HEK293 (cell line): ENCODE results near the gene FXN.

ENCODE experiments used
- CTCF ChIA-PET: fragments of 350-600 bp; formaldehyde crosslinking; extraction: SDS; loops from one replicate; lab custom pipeline; 2021; ENCODE audit warnings: antibody characterized with exemption; lab: Yijun Ruan, JAX
- POLR2A ChIA-PET: fragments of 300-600 bp; formaldehyde crosslinking; extraction: SDS; loops from one replicate; lab custom pipeline; 2020; ENCODE audit warnings: antibody characterized with exemption, inconsistent platforms; lab: Yijun Ruan, JAX
- H3K27ac ChIP-seq: fragments of 200-500 bp; sonication (Bioruptor generic); 2 replicates; pipeline ENCODE4 v1.5.1; 2014; ENCODE audit warnings: low read depth, low read length, control low read depth, inconsistent platforms; ENCODE audit errors: extremely low read depth
- H3K36me3 ChIP-seq, 2 experiments: fragments of 200-500 bp in 1 of 2; sonication (Bioruptor generic) in 1 of 2; 1 replicate in 1 of 2; 2 replicates in 1 of 2; pipeline ENCODE4 v1.5.1; 2014 to 2017; ENCODE audit warnings: inconsistent platforms in 2 of 2, low read length in 2 of 2; ENCODE audit not compliant: control insufficient read depth in 2 of 2, insufficient read depth in 1 of 2
- H3K4me1 ChIP-seq: fragments of 200-500 bp; sonication (Bioruptor generic); 2 replicates; pipeline ENCODE4 v1.5.1; 2014; ENCODE audit warnings: mild to moderate bottlenecking, low read length, inconsistent platforms; ENCODE audit not compliant: control insufficient read depth, insufficient read depth
- H3K4me3 ChIP-seq: 2 replicates; pipeline ENCODE4 v1.5.1; 2011; ENCODE audit warnings: low read depth, mild to moderate bottlenecking, control low read depth, low read length, moderate library complexity
- H3K9me3 ChIP-seq: fragments of 200-500 bp; sonication (Bioruptor generic); 2 replicates; pipeline ENCODE4 v1.5.1; 2014; ENCODE audit warnings: low read depth, low read length, inconsistent platforms; ENCODE audit not compliant: control insufficient read depth, insufficient read depth
- GFI1B ChIP-seq: fragments of 450-650 bp; formaldehyde crosslinking; IDR thresholded peaks from 2 replicates; pipeline ENCODE4 v1.5.1; 2016; ENCODE audit warnings: missing biosample characterization, missing genetic modification characterization
- PRDM10 ChIP-seq: fragments of 450-650 bp; formaldehyde crosslinking; IDR thresholded peaks from 2 replicates; pipeline ENCODE4 v1.5.1; 2016; ENCODE audit warnings: missing biosample characterization, missing genetic modification characterization
- PRDM4 ChIP-seq: fragments of 450-650 bp; formaldehyde crosslinking; IDR thresholded peaks from 2 replicates; pipeline ENCODE4 v1.5.1; 2017; ENCODE audit warnings: missing biosample characterization, missing genetic modification characterization
- ZBTB8A ChIP-seq: fragments of 450-650 bp; formaldehyde crosslinking; IDR thresholded peaks from 2 replicates; pipeline ENCODE4 v1.5.1; 2016; ENCODE audit warnings: missing biosample characterization, missing genetic modification characterization
- ZFP3 ChIP-seq: fragments of 450-650 bp; formaldehyde crosslinking; IDR thresholded peaks from 2 replicates; pipeline ENCODE4 v1.5.1; 2016; ENCODE audit warnings: low read depth, missing biosample characterization, missing genetic modification characterization
- ZNF19 ChIP-seq: fragments of 450-650 bp; formaldehyde crosslinking; IDR thresholded peaks from 2 replicates; pipeline ENCODE4; 2016; ENCODE audit warnings: missing biosample characterization, missing genetic modification characterization, low read depth
- ZNF211 ChIP-seq: fragments of 450-650 bp; formaldehyde crosslinking; IDR thresholded peaks from 2 replicates; pipeline ENCODE4 v1.5.1; 2016; ENCODE audit warnings: low read depth, missing biosample characterization, missing genetic modification characterization
- ZNF350 ChIP-seq: fragments of 450-650 bp; formaldehyde crosslinking; IDR thresholded peaks from 2 replicates; pipeline ENCODE4 v1.5.0; 2017; ENCODE audit warnings: missing biosample characterization, mild to moderate bottlenecking, missing genetic modification characterization
- ZNF391 ChIP-seq: fragments of 450-650 bp; formaldehyde crosslinking; IDR thresholded peaks from 2 replicates; pipeline ENCODE4 v1.5.1; 2016; ENCODE audit warnings: low read depth, missing biosample characterization, missing genetic modification characterization, borderline replicate concordance
- ZNF423 ChIP-seq: fragments of 450-650 bp; formaldehyde crosslinking; IDR thresholded peaks from 2 replicates; pipeline ENCODE4 v1.5.1; 2016; ENCODE audit warnings: missing biosample characterization, missing genetic modification characterization
- ZNF426 ChIP-seq: fragments of 450-650 bp; formaldehyde crosslinking; IDR thresholded peaks from 2 replicates; pipeline ENCODE4 v1.5.1; 2017; ENCODE audit warnings: missing biosample characterization, missing genetic modification characterization, mild to moderate bottlenecking, inconsistent platforms, moderate library complexity
- ZNF433 ChIP-seq: fragments of 450-650 bp; formaldehyde crosslinking; IDR thresholded peaks from 2 replicates; pipeline ENCODE4 v1.5.1; 2016; ENCODE audit warnings: missing biosample characterization, missing genetic modification characterization, low read depth
- ZNF488 ChIP-seq: fragments of 450-650 bp; formaldehyde crosslinking; IDR thresholded peaks from 2 replicates; pipeline ENCODE4 v1.5.1; 2016; ENCODE audit warnings: missing biosample characterization, missing genetic modification characterization
- ZNF544 ChIP-seq: fragments of 450-650 bp; formaldehyde crosslinking; IDR thresholded peaks from 2 replicates; pipeline ENCODE4 v1.5.0; 2017; ENCODE audit warnings: missing biosample characterization, missing genetic modification characterization
- ZNF548 ChIP-seq: fragments of 450-650 bp; formaldehyde crosslinking; IDR thresholded peaks from 2 replicates; pipeline ENCODE4 v1.5.1; 2016; ENCODE audit warnings: missing biosample characterization, missing genetic modification characterization
- ZNF555 ChIP-seq: fragments of 450-650 bp; formaldehyde crosslinking; conservative IDR thresholded peaks from 2 replicates; pipeline ENCODE4 v1.5.1; 2017; ENCODE audit warnings: missing biosample characterization, mild to moderate bottlenecking, missing genetic modification characterization, inconsistent platforms
- ZNF585B ChIP-seq: fragments of 450-650 bp; formaldehyde crosslinking; IDR thresholded peaks from 2 replicates; pipeline ENCODE4 v1.5.1; 2016; ENCODE audit warnings: missing biosample characterization, missing genetic modification characterization
- ZNF654 ChIP-seq: fragments of 450-650 bp; formaldehyde crosslinking; IDR thresholded peaks from 2 replicates; pipeline ENCODE4 v1.5.1; 2016; ENCODE audit warnings: low read depth, missing biosample characterization, missing genetic modification characterization
- ZNF791 ChIP-seq: fragments of 450-650 bp; formaldehyde crosslinking; IDR thresholded peaks from 2 replicates; pipeline ENCODE4 v1.5.1; 2016; ENCODE audit warnings: missing biosample characterization, missing genetic modification characterization
- ZSCAN23 ChIP-seq: fragments of 450-650 bp; formaldehyde crosslinking; IDR thresholded peaks from 2 replicates; pipeline ENCODE4 v1.5.1; 2016; ENCODE audit warnings: missing biosample characterization, missing genetic modification characterization
- ZSCAN30 ChIP-seq: fragments of 450-650 bp; IDR thresholded peaks from 2 replicates; pipeline ENCODE4 v1.5.1; 2018; ENCODE audit warnings: missing biosample characterization, mild to moderate bottlenecking, missing genetic modification characterization, moderate library complexity
- ZSCAN5A ChIP-seq: fragments of 450-650 bp; formaldehyde crosslinking; IDR thresholded peaks from 2 replicates; pipeline ENCODE4 v1.5.1; 2016; ENCODE audit warnings: missing biosample characterization, missing genetic modification characterization

Gene FXN

GRCh38 chr9:69065660-69066059 lies 30.1 kb downstream of the FXN start (continued):
- TF ChIP-seq ZSCAN5A (tag by site-specific recombination) (no peak), ZNF391 (tag by site-specific recombination) (no peak), ZNF654 (tag by site-specific recombination) (no peak), ZNF585B (tag by site-specific recombination) (no peak), ZSCAN23 (tag by site-specific recombination) (no peak), ZNF791 (tag by site-specific recombination) (no peak)

GRCh38 chr9:69066955-69067354 lies 31.4 kb downstream of the FXN start:
- POLR2A ChIA-PET: interaction anchor here (1.3 kb wide), 1 partner anchor 13 kb away, joined by 3 read pairs; no protein-coding TSS in a partner anchor
- no peak overlapping the region for H3K27ac ChIP-seq
- H3K4me3 ChIP-seq: no peak overlapping the region
- TF ChIP-seq ZNF654 (tag by site-specific recombination) (no peak), PRDM4 (tag by site-specific recombination) (no peak), PRDM10 (tag by site-specific recombination) (no peak), ZSCAN30 (tag by site-specific recombination) (no peak), ZBTB8A (tag by site-specific recombination) (no peak), ZNF211 (tag by site-specific recombination) (no peak), ZNF426 (tag by site-specific recombination) (no peak)
- CTCF ChIA-PET: interaction anchor here (0.6 kb wide), 1 partner anchor 680 kb away, joined by 3 read pairs; no protein-coding TSS in a partner anchor
- no peaks in the 10 kb centered on the region for H3K9me3 ChIP-seq
- H3K36me3 ChIP-seq: peaks cover 4 to 56% of the 10 kb centered on the region in 2 experiments; a peak in 2 of 3 replicates
- no peaks in the 10 kb centered on the region for H3K4me1 ChIP-seq

- Histone ChIP-seq H3K36me3 (peaks cover 0 to 53% of the 10 kb centered on the region in 2 experiments; a peak in 2 of 3 replicates), H3K4me1 (no peaks in the 10 kb centered on the region), H3K27ac (no peak overlapping the region), H3K4me3 (no peak overlapping the region), H3K9me3 (no peaks in the 10 kb centered on the region)
- ChIA-PET CTCF (interaction anchor here (1.2 kb wide), 1 partner anchor 17 kb away, joined by 3 read pairs; no protein-coding TSS in a partner anchor), POLR2A (no interaction called here)
- TF ChIP-seq ZNF555 (tag by site-specific recombination) (no peak), GFI1B (tag by site-specific recombination) (no peak), ZNF544 (no peak), ZNF433 (no peak), ZNF19 (no peak), ZNF488 (no peak), ZNF350 (tag by site-specific recombination) (no peak), ZNF423 (tag by site-specific recombination) (no peak), ZFP3 (tag by site-specific recombination) (no peak), ZNF548 (tag by site-specific recombination) (no peak)
These were observed 34.6 kb downstream of the FXN start for GRCh38 chr9:69070201-69070600.
